Measurements from ENCODE around the gene BDH1. TPM values are rescaled to one million over a fixed set of nuclear protein-coding genes. Genes with fewer than 3 reads are reported as not detected.

BDH1 gene
- total RNA-seq, 1 donor from 2014 or later = 90.0 TPM

GRCh38 chr3:197559651-197560050 lies 3.9 kb upstream of the BDH1 start:
- DNase-seq = no peak
- H3K27ac ChIP-seq (replicated peaks) = no peak overlapping the region
- H3K9me3 ChIP-seq (replicated peaks) = peaks cover 11% of the 10 kb centered on the region
- H3K4me3 ChIP-seq = no peak overlapping the region
- no peaks in the 10 kb centered on the region for H3K36me3 ChIP-seq
- intact Hi-C loops (cut with micrococcal nuclease) = no loop called here
- peaks cover 60% of the 10 kb centered on the region for H3K27me3 ChIP-seq (ENCODE audit: low read depth)
- TF ChIP-seq, protein P1, sequence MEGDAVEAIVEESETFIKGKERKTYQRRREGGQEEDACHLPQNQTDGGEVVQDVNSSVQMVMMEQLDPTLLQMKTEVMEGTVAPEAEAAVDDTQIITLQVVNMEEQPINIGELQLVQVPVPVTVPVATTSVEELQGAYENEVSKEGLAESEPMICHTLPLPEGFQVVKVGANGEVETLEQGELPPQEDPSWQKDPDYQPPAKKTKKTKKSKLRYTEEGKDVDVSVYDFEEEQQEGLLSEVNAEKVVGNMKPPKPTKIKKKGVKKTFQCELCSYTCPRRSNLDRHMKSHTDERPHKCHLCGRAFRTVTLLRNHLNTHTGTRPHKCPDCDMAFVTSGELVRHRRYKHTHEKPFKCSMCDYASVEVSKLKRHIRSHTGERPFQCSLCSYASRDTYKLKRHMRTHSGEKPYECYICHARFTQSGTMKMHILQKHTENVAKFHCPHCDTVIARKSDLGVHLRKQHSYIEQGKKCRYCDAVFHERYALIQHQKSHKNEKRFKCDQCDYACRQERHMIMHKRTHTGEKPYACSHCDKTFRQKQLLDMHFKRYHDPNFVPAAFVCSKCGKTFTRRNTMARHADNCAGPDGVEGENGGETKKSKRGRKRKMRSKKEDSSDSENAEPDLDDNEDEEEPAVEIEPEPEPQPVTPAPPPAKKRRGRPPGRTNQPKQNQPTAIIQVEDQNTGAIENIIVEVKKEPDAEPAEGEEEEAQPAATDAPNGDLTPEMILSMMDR (IDR thresholded peaks at IDR 0.05; ENCODE audit: borderline replicate concordance) = no peak
- H3K4me1 ChIP-seq = peaks cover 14% of the 10 kb centered on the region

DNA sequence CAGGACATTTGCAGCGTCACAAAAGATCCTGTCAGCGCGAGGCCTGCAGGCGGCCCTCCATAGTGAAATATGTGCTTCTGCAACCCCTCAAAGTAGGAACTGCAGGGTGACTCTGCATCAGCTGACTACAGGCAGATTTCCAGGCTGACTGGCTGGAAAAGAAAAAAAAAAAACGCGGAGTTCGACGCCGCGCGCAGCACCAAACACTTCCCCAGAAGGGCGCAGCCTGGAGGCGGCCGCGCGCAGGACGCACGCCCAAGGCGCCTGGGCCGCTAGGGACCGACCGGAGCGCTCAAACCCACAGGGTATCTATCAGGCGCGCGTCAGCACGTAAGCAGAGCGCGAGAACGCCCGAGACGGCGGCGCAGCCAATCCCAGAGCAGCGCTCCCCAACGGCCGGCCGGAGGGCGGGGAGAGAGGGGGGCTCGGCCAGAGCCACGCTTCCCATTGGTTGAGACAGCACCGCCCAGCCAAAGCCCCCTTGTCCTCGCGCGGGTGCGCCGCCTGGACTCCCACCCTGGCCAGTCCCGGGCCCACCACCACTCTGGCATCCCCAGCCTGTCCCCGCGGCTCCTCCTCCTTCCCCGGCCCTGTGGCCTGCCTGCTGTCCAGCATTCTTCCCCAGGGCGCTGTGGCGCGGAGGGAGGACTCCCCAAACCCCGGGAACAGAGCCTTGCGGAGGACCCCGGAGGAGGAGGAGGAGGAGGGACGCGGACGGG lies 1.0 kb downstream of the BDH1 start:
- Histone ChIP-seq H3K36me3 (no peaks in the 10 kb centered on the region), H3K4me1 (peaks cover 38% of the 10 kb centered on the region), H3K9me3 (replicated peaks) (no peaks in the 10 kb centered on the region), H3K27ac (replicated peaks) (peak overlapping the region; percentile 90), H3K27me3 (ENCODE audit: low read depth) (peaks cover 41% of the 10 kb centered on the region), H3K4me3 (peak overlapping the region; percentile 80)
- intact Hi-C loops (cut with micrococcal nuclease) = no loop called here
- TF ChIP-seq, protein P1 (IDR thresholded peaks at IDR 0.05; ENCODE audit: borderline replicate concordance) = peak; percentile 67
- peak; percentile 94 for DNase-seq

DNA sequence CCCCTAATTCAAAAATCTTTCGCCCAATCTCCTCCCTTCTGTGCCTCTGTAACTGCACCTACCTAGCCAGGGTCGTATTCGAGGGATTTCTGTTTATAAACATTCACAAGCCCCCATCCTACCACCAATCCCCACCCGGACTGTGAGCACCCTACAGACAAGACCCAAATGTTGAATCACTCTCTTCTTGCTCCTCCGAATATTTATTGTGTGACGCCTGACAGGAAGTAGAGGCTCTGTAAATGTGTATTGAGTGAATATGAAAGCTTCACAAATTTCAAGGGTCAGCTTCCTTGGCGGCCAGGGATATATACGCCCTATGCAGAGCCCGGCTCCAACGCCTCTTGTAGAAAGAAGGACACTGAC lies 1.6 kb downstream of the BDH1 start:
- TF ChIP-seq, protein P1 (IDR thresholded peaks at IDR 0.05; ENCODE audit: borderline replicate concordance) = no peak

DNA sequence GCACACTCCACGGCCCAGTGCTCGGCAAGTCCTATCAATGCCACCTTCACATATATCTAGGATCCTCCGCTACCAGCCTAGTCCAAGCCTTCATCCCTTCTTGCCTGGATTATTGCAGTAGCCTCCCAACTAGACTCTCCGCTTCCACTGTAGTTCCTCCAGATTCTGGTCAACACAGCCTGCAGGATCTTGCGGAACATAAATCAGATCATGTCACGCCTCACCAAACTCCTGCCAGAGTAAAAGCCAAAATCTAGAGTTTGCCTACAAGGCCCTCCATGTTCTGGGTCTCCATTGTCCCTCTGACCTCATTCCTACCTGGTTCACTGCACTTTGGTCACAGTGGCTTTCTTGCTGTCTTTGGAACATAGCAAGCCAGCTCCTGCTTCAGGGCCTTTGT lies 3.6 kb downstream of the BDH1 start:
- peaks cover 16% of the 10 kb centered on the region for H3K27me3 ChIP-seq (ENCODE audit: low read depth)
- H3K4me3 ChIP-seq = no peak overlapping the region
- no peak for DNase-seq
- peaks cover 38% of the 10 kb centered on the region for H3K4me1 ChIP-seq
- intact Hi-C loops (cut with micrococcal nuclease) = no loop called here
- no peaks in the 10 kb centered on the region for H3K9me3 ChIP-seq (replicated peaks)
- no peak overlapping the region for H3K27ac ChIP-seq (replicated peaks)
- TF ChIP-seq, protein P1 (IDR thresholded peaks at IDR 0.05; ENCODE audit: borderline replicate concordance) = no peak
- H3K36me3 ChIP-seq = no peaks in the 10 kb centered on the region

More for the DNA sequence above, 1.6 kb downstream of the BDH1 start:
- H3K4me3 ChIP-seq = peak overlapping the region; percentile 80
- H3K4me1 ChIP-seq = peaks cover 38% of the 10 kb centered on the region
- no peaks in the 10 kb centered on the region for H3K36me3 ChIP-seq
- no peaks in the 10 kb centered on the region for H3K9me3 ChIP-seq (replicated peaks)
- intact Hi-C loops (cut with micrococcal nuclease) = no loop called here
- H3K27me3 ChIP-seq (ENCODE audit: low read depth) = peaks cover 35% of the 10 kb centered on the region
- H3K27ac ChIP-seq (replicated peaks) = peak overlapping the region; percentile 90
- DNase-seq = no peak

DNA sequence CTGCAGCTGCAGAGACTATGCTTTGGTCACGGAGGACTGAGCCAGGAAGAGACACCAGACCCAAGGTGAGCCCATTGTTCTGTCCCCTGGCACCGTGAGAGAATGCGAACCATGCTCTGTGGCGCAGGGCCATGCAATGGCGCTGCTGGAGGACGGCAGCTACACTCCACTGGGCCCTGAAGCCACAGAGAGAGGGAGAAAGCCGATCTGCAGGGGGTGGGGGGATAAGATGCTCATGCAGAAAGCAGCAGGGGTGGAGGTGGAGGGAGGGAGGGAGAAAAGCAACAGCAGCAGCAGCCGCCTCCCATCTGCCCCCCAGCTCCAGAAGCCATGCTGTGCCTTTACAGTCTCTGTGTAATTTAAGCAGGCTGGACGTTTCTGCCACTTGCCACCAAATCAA lies 5.3 kb downstream of the BDH1 start:
- peak overlapping the region; percentile 64 for H3K27ac ChIP-seq (replicated peaks)
- intact Hi-C loops (cut with micrococcal nuclease) = no loop called here
- H3K36me3 ChIP-seq = no peaks in the 10 kb centered on the region
- no peak overlapping the region for H3K4me3 ChIP-seq
- no peaks in the 10 kb centered on the region for H3K27me3 ChIP-seq (ENCODE audit: low read depth)
- no peaks in the 10 kb centered on the region for H3K9me3 ChIP-seq (replicated peaks)
- TF ChIP-seq, protein P1 (IDR thresholded peaks at IDR 0.05; ENCODE audit: borderline replicate concordance) = no peak
- no peak for DNase-seq
- H3K4me1 ChIP-seq = peaks cover 30% of the 10 kb centered on the region

All from left ventricle myocardium inferior (tissue), 1 donor.